Measurements from ENCODE around the gene OGFR. TPM values are rescaled to one million over a fixed set of nuclear protein-coding genes. Genes with fewer than 3 reads are reported as not detected.

The OGFR gene
- total RNA-seq, 1 experiment from 2014 or later = 73.6 TPM

- ChIA-PET CTCF (interaction anchor here (0.7 to 1.2 kb wide), 3 partner anchors 22 to 184 kb away, joined by 4 to 5 read pairs (median 4); no protein-coding TSS in a partner anchor), POLR2A (interaction anchor here (0.6 kb wide), 1 partner anchor 31 kb away, joined by 3 read pairs; no protein-coding TSS in a partner anchor), RAD21 (ENCODE audit: low non-redundant PET in 1 of 2, low total read pairs in 2 of 2, uncharacterized antibody in 2 of 2, unreplicated experiment in 2 of 2) (no interaction called here)
- intact Hi-C loops (cut with micrococcal nuclease) = no loop called here
- peaks cover 27 to 34% of the 10 kb centered on the region in 2 experiments for H3K4me1 ChIP-seq (ENCODE audit: control insufficient read depth in 1 of 2, insufficient read depth in 2 of 2, low read length in 2 of 2)
- no peaks in the 10 kb centered on the region for H3K27me3 ChIP-seq (ENCODE audit: insufficient read depth, low read length)
- no peak overlapping the region for H3K4me2 ChIP-seq (ENCODE audit: low read length)
- H3K27ac ChIP-seq (ENCODE audit: low read depth, low read length) = peak overlapping the region; percentile 42; the same call in 1 of the 2 replicates
- ATAC-seq (no peak), DNase-seq (ENCODE audit: low read depth, low spot score) (no peak)
- no peak overlapping the region for H2AFZ ChIP-seq (ENCODE audit: low read depth, low read length, poor library complexity, severe bottlenecking)
- H3K9ac ChIP-seq (ENCODE audit: low read length) = no peak overlapping the region
- no peaks in the 10 kb centered on the region for H3K79me2 ChIP-seq (ENCODE audit: insufficient read depth, low read length)
- H3K36me3 ChIP-seq (ENCODE audit: control insufficient read depth in 1 of 2, insufficient read depth in 2 of 2, low read length in 2 of 2) = no peaks in the 10 kb centered on the region
- no peaks in the 10 kb centered on the region for H3K9me3 ChIP-seq (ENCODE audit: control insufficient read depth in 1 of 2, insufficient read depth in 1 of 2, low read depth in 1 of 2, low read length in 2 of 2)
- BruUV-seq (replicated peaks) = no TSS peak
- TF ChIP-seq SIN3A (IDR thresholded peaks at IDR 0.05; ENCODE audit: low read depth) (no peak), JUND (IDR thresholded peaks at IDR 0.05) (no peak), FOSL1 (IDR thresholded peaks at IDR 0.05; ENCODE audit: low read depth) (no peak), MAX (IDR thresholded peaks at IDR 0.05) (no peak), EZH2 (IDR thresholded peaks at IDR 0.05) (no peak), CBX3 (IDR thresholded peaks at IDR 0.05; ENCODE audit: low read depth) (no peak), ZNF274 (IDR thresholded peaks at IDR 0.05; ENCODE audit: low read depth, low read length) (no peak), POLR2A (IDR thresholded peaks at IDR 0.05; ENCODE audit: borderline replicate concordance, extremely low read depth, insufficient read depth, insufficient read length) (no peak), TCF7L2 (IDR thresholded peaks at IDR 0.05; ENCODE audit: borderline replicate concordance, extremely low read depth, insufficient read depth, insufficient read length) (no peak), EGR1 (IDR thresholded peaks at IDR 0.05; ENCODE audit: low read depth) (no peak), YY1 (IDR thresholded peaks at IDR 0.05; ENCODE audit: extremely low read depth, insufficient replicate concordance, low read depth, low read length) (no peak)
- no peak overlapping the region for H3K4me3 ChIP-seq (replicated peaks in 1 of 2; ENCODE audit: low read depth in 1 of 2, low read length in 2 of 2)
- H4K20me1 ChIP-seq (ENCODE audit: insufficient read depth) = no peaks in the 10 kb centered on the region
- no peaks in the 10 kb centered on the region for H3K9me2 ChIP-seq (ENCODE audit: insufficient read depth)
These were observed 20.8 kb downstream of the OGFR start for GRCh38 chr20:62825333-62825985.

Data from HCT116 (cell line).